ENCODE results near the gene GOLGA6A.
"Not testable (repeated sequence)": the region's sequence is repeated elsewhere in the genome, so short reads cannot be mapped to it uniquely, and the experiment has no call there.

Gene GOLGA6A

DNA sequence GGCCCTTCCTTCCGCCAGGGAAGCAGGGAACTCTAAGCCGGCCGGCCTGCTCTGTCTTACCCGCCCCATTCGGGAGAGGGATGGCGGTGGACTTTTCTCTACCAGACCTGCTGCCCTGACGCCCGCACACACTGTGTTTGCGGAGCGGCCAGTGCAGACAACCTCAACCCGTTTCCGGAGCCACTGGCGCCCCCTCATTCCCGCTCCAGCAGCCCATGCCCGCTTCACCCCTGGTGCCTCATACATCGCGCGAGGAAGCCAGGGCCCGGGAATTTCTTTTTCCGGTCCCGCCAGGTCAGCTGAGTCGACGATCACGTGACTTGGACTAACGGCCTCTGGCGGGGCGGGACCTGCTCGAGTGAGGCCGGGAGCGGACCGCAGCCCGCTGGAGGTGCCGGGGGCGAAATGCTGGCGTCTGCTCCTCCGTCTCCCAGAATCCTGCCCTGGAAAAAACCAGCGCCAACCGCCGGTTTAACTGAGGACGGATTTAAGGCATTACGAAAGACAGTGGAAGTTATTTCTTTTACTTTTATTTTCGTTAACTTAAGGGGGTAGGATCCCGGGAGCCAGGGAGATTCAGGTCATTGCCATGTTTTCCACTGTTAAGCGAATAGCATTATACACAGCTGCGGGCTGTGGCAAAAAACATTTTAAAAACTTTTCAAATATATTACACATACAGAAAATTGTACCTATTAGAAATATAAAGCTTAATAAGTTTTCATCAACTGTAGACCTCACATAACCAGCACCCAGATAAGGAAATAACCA lies 17.8 kb upstream of the GOLGA6A start:
- DNase-seq (ENCODE audit: low read depth) = peak; percentile 59

DNA sequence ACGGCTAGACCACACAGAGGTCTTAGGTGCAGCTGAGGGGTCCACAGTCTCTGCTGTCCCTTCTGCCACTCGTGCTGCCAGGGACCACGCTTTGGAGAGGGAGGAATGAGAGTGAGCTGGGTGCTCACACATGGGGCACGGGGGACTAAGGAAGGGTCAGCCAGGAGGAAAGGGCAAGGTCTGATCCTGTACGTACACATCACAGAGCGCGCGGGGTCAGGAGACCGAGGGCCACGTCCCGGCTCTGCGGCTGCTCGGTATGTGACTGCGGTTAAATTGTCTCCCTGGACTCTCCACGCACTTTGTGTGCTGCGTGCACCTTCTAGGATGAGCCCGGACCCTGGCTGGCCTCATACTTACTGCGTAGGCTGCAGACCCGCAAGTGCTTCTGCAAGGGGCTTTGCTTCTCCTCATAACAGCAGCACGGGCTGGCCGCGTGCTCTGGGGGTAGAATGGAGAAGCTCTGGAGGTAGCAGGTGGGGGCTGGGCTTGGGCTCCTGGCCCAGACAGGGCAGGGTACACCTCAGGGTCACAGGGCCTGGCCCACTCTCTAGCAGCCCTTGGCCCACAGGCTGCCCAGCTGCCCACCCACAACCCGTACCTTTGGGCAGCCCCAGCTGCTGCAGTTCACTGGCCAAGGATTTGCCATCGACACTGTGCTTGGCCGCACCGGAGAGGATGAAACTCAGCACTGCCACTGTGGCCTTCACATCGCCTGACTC lies 14.6 kb upstream of the GOLGA6A start:
- DNase-seq (ENCODE audit: low read depth) = not testable (repeated sequence)

DNA sequence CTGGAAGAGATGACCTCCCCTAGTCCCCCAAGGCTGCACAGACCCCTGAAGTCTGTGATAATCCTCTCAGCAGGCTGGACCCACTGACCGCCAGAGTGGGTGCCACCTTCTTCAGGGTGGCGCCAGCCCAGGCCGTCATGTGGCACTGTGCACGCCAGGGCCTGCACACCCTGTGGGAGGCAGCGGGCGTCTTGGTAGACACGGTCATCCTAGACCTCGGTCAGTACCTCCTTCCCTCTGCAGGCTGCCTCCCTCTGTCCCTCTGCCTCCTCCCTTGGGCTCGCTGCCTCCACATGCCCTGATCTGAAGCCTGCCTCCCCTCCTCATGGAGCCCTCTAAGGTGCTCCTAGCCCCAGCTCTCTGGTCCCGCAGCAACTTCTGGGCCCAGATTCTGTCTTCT lies 13.3 kb upstream of the GOLGA6A start:
- DNase-seq (ENCODE audit: low read depth) = not testable (repeated sequence)

DNA sequence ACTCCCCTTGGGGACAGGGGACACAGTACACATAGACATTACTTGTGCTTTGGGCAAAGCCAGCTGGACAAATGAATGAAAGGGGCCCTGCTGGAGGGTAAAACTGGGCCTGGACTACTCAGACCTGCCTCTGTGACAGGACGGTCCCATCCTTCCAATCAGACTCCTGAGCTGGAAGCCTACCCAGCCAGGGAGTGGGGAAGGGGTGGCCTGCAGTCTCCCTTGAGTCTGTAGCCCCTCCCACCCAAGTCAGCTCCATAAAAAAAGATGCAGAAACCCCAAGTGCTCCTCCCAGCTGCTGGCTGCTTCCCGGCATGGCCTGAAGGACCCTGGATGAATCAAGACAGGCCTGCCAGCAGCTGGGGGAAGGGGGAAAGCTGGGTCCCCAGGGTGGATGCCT lies 12.2 kb upstream of the GOLGA6A start:
- DNase-seq (ENCODE audit: low read depth) = not testable (repeated sequence)

DNA sequence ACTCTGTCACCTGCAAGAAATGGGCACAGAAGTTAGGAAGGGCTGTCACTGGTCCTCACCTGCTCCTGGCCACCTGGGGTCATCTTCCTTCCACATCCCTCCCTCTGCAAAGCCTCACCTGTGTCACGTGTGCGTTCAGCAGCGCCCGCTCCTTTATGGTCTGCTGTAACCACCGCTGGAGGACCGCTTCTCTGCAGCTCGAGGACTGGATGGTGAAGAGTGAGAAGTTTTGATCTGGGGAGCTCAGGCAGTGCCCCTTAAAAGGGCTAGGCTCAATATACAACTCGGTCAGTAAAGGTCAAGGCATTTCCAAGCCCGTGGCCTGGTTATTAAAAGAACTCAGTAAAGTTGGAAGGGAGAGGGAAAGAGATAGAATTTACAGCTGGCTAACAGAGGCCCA lies 6.6 kb downstream of the GOLGA6A start:
- DNase-seq (ENCODE audit: low read depth) = not testable (repeated sequence)

DNA sequence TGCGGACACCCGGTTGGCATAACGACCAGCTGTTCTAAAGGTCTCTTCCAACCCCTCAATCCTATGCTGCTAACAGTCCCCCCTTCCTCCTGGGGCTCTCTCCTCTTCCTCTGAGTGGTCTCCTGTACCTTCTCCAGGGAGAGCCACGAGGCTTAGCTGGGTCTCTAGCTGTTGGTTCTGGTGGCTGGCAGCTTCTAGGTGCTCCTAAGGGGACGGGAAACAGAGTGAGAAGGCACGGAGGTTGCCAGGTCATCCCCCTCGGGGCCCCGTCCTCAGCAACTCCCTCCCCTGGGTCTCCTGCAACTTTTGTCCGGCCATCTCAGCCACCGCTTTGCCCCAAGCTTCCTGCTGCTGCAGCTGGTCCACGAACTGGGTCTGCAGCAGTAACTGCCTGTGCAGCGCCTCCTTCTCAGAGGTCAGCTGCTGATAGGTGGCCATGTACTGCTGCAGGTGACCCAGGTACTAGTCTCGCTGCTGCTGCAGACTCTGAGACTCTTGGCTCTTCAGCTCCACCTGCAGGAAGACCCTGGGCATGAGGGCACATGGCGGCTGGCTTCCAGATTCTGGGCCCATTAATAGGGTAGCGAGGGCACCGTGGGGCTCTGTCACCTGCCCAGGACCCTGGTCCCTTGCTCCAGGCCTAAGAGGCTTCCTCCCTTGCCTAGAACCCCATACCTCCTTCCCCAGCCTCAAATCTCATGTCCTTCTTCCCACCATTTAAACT lies 9.6 kb downstream of the GOLGA6A start:
- not testable (repeated sequence) for DNase-seq (ENCODE audit: low read depth)

DNA sequence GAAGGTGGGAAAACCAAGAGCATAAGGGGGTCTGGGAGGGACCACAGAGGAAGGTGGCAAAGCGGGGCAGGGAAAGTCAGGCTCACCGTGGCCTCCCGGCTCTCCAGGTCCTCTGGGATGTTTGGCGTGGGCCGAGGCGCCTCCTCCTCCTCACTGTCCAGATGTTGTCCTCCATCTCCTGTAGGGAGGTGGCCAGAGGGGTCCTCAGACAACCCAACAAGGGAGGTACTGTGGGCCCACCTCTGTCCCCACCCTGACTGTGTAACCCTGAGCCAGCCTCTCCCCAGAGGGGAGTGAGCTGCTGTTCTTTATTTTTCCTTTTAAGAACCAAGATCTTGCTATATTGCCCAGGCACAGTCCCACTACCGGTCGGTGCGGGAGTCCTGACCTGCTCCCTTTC lies 10.2 kb downstream of the GOLGA6A start:
- DNase-seq (ENCODE audit: low read depth) = not testable (repeated sequence)

DNA sequence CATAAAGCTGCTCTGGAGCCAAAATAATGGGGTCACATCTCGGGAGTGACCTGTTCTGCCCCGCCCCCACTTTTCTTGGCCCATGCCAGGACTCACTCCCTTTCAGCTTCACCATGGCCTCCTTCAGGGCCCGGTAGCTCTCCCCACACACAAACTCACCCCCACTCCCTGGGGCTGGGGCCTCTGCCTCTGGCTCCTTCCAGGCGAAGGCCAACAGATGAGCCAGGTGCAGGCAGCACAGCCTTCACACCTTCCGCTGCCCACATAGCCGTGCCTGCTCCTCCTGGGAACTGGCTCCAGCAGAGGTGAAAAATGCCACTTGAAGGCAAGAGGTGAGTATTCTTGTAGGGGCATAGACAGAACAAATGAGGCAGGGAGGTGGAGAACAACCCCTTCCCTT lies 10.7 kb downstream of the GOLGA6A start:
- DNase-seq (ENCODE audit: low read depth) = not testable (repeated sequence)

DNA sequence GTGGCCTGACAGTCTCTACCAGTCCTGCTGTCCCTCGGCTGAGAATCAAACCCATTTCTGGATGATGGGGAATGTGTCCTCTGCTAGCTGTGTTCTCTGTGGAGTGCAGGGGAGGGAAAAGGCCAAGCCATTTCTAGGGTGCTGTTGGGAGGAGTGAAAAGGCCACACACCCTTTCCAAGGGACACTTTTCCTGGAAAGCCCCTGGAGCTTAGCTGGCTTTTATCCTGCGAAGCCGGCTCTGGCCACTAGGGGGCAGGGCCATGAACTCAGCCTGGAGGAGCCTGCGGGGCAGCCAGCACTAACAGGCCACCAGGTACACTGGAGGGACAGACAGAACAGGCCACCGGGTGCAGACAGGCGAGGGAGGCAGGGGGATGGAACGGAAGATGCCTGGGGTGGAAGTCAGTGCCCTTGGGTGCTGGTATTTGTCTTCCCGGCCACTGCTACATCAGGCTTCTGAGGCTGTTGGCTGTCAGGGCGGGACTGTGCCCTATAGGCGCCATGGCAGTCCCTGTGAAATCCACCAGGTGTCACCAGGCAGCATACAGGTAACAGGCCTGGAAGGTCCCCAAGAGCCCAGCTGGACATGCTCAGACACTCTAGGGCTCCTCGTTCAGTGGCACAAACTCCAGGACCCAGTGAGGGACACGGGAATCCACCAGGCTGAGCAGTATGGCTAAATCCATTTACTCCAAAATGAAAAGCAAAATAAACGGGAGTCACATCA lies 16.5 kb downstream of the GOLGA6A start:
- DNase-seq (ENCODE audit: low read depth) = not testable (repeated sequence)

DNA sequence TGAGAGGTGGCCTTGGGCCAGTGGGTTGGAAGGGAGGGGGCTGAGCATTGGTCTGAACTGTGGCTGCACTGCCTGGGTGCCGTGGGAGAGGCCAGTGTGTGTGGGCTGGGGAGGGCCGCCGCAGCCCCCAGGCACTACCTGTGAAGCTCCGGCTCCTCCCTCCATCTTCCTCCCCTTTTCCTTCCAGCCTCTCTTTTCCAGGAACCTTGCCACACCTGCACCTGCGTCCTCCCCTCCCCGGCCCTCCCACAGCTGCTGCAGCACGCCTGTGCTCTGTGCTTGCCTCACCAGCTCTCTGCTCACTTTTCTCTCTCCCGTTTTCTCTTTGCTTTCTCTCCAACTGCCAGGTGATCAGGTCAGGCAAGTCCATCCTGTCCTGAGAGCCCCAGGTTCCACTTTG lies 17.5 kb downstream of the GOLGA6A start:
- DNase-seq (ENCODE audit: low read depth) = not testable (repeated sequence)

DNA sequence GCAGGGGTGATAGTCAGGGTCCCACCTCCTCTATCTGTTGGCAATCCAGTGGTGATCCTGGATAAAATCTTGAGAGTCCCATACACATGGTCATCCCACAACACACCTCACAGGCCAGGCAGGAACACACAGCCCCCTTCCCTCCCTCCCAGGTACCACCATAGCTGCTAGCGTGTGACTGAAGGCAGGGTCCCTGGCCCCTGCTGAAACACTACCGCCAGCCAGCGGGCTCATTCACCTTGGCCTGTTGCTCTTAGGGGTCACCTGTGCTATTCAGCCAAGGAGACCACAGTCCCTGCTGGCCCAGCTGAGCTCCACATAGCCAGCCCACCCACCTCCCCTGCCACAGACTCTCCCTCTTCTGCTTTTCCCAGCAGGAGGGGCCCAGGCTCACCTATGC lies 18.2 kb downstream of the GOLGA6A start:
- not testable (repeated sequence) for DNase-seq (ENCODE audit: low read depth)

DNA sequence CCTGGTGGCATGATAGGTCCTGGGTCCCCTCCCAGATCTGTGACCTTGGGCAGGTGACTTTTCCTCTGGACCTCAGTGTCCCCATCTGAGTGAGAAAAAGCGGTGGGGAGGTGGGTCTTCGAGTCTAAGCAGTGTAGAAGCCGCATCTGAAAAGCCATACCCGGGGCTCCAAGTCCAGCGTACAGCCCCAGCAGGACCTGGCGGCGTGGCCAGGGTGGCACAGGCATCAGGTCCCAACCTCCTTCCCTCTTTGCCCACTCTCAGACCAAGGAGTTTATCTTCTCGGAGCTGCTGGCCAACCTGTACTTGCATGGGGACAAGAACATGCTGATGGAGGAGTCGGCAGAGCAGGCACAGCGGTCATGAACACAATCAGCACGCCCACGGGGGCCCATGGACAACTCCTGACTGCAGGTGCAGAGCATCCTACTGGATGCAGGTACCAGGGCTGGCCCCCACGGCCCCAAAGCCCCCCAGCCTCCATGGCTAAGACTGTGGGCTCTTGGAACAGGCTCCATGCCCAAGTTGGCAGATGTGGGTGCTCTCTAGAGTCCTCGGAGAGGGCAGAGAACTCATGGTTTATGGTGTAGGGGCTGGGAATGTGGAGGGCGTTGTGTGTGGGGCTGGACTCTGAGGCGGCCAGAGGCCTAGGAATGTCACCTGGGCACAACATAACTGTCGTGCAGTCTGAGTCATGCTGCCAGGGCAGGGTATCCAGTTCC lies 18.8 kb downstream of the GOLGA6A start:
- not testable (repeated sequence) for DNase-seq (ENCODE audit: low read depth)

DNA sequence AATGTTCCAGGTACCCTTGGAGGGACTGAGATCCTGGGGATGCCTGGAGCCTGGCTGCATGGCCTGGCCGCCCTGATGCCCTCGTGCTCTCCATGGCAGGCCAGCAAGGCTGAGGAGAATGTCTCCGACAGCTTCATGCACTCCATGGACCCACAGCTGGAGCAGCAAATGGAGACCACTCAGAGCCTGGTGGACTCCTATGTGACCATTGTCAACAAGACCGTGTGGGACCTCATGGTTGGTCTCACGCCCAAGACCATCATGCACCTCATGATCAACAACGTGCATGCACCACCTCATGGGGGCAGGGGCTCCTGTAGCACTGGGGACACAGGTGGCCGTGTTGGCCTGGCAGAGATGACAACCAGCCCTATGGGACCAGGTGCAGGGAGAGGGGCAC lies 19.7 kb downstream of the GOLGA6A start:
- DNase-seq (ENCODE audit: low read depth) = no peak

DNA sequence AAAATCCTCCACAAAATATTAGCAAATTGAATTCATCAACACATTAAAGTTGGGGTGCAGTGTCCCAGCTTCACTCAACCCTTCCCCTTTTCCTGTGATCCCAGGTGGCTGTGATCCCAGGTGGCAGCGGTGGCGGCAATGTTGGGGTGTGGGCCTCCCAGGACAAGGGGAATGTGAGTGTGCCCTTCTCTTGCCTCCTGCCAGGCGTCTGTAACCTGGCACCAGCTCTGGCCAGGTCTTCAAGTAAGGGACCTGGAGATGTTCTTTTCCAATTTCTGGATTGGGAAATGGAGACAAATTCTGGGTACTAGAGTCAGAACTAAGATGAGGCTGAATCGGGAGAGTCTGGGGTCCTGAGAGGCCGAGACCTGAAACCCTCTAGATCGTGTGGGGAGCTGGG lies 20.1 kb downstream of the GOLGA6A start:
- DNase-seq (ENCODE audit: low read depth) = no peak

DNA sequence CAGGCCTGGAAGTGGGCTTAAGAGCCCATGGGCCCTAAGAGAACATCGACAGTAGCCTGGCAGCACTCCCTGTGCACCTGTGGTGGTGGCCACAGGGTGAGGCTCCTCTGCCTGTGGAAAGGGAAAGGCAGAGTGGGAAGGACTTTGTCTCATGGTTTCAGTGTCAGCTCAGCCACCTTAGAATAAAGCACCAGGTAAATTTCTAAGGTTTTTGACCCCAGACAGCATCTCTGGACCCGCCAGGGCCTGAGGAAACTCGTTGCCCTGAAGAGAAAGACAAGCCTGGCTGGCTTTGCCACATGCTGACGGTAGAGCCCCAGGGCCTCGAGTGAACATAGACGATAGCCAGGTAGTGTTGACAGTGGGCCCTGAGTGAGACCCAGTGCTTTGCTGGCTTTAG lies 22.1 kb downstream of the GOLGA6A start:
- DNase-seq (ENCODE audit: low read depth) = no peak

DNA sequence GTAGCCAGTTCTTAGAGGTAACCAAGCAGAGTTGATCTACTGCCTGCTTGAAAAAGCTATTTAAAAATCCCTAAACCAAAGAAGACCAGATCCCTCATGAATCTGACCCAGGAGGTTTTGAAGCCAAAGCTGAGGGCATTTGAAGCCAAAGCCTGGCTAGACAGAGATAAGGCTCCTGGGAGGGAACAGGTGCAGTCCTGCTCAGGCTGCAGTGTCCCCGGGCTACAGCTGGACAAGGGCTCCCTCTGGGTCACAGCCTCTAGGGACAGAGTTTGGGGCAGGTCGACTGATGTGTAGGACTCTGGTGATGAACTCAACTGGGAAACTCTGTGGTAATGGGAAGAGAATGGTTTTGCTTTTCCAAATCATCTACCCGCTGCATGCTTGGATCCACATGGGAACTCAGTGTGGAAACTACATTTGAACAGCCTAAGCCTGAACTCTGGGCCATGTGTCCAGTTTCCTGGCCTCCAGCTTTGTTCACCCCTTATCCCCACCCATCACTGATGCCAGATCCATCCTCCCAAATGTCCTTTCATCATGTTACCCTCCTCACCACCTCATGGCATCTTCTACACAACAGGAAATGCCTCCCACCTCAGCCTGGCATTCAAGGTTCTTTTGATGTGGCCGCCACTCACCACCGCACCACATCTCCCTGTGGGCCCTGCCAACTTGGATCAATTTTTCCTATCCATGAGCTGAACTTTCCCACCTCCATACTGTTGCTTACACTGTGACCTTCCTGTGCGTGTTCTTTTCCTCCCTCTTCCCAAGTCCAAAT lies 23.1 kb downstream of the GOLGA6A start:
- DNase-seq (ENCODE audit: low read depth) = not testable (repeated sequence)

DNA sequence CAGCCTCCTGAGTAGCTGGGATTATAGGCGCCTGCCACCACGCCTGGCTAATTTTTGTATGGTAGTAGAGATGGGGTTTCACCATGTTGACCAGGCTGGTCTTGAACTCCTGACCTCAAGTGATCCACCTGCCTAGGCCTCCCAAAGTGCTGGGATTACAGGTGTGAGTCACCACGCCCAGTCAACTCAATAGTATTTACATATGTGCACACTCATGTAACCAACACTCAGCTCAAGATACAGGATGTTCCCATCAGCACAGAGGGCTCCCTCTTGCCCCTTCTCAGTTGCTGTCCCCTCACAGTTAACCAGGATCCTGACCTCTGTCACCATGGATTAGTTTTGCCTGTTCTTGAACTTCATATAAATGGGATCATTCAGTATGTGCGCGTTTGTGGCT lies 26.0 kb downstream of the GOLGA6A start:
- DNase-seq (ENCODE audit: low read depth) = not testable (repeated sequence)

DNA sequence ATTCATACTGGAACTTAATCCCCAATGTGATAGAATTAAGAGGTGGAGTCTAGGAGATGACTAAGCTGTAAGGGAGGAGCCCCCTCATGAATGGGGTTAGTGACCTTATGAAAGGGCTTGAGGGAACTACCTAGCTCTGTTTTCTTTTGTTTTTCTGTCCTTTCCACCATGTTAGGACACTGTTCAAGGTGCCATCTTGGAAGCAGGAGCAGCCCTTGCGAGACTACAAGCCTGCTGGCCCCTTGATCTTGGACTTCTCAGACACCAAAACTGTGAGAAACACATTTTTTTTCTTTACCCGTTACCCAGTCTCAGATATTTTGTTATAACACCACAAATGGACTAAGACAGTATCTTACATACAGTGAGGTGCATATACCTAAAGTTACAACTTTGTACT lies 26.5 kb downstream of the GOLGA6A start:
- DNase-seq (ENCODE audit: low read depth) = no peak

DNA sequence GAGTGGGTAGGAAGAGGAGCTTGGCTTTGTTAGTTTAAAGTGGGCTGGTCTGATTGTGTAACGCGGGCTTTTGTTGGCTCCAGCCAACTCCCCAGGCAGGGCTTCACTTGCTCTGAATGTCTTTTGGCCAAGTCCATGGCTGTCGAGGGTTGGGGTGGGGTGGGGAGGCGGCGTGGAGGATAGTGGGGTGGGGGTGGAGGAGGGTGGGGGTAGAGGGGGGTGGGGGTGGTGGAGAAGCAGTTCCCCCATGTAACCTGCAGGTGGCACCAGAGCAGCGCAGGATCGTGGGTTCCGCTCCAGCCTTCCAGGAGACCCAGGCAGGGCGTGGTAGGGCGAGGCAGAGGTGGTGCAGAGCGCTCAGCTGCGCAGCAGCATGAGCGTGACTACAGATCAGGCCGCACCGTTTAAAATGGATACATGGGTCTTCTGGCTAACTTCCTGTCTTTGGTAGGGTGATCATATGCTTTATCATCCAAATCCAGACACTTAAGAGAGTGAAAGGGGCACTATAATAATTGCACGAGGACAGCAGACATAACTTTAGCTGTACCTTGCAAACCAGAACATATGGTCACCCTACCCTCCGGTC lies 28.3 kb downstream of the GOLGA6A start:
- peak; percentile 43 for DNase-seq (ENCODE audit: low read depth)

DNA sequence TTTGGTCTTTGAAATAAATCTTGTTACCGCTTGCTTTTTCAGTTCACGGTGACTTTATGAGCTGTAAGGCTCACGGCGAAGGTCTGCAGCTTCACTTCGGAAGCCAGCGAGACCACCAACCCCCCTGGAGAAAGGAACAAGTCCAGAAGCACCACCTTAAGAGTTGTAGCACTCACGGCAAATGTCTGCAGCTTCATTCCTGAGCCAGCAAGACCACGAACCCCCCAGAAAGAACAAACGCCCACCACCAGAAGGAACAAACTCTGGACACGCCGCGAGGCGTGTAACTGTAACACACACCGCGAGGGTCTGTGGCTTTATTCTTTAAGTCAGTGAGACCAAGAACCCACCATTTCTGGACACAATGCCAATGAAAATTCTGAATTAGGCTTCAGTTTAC lies 28.8 kb downstream of the GOLGA6A start:
- no peak for DNase-seq (ENCODE audit: low read depth)
